ENCODE results near the gene NTRK2.
A peak's percentile ranks its signal among the peaks of the same experiment; 100 is the strongest.

Gene NTRK2

DNA sequence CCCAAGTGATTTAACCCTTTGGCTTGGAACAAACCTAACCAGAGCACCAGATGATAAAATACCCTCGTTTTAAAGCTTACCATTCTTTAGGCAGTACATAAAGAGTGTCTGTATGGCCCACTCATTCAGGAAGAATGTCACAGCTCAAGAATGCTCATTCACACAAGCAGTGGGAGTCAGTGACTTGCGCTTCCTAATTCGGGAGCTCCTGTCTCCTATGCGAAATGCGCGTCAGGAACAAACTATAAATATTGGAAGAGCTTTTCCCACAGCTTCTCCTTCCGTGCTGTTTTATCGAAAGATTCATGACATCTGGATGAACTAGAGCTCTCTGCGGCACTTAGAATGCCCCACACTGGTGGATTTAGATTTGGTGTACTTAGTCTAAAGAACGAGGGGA, 66.6 kb downstream of the NTRK2 start:
- no peak for DNase-seq (ENCODE audit: low spot score)

GRCh38 chr9:84736536-84736935, 67.0 kb downstream of the NTRK2 start:
- no peak for DNase-seq (ENCODE audit: low spot score)

DNA sequence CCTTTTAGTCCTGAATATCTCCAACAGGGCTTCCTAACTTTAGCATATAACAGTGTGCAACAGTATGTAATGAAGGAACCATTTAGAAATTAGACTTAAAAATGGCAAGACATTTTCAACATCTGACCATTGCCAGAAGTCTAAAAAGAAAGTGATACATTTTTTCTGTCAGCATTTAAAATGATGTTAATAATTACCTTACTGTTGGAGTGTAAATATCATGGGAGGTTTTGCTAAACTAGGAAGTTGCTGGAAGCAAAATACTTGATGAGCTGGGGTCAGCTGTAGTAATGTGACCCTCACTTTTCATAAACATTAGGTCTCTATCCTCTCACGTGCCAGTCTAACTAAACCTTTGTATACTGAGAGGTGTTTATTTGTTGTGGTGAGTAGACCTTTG, 68.8 kb downstream of the NTRK2 start:
- no peak for DNase-seq (ENCODE audit: low spot score)

- no peak for DNase-seq (ENCODE audit: low spot score)
These were observed 72.7 kb downstream of the NTRK2 start for GRCh38 chr9:84742261-84742660.

GRCh38 chr9:84744195-84744594, 74.7 kb downstream of the NTRK2 start:
- DNase-seq (ENCODE audit: low spot score), result no peak

DNA sequence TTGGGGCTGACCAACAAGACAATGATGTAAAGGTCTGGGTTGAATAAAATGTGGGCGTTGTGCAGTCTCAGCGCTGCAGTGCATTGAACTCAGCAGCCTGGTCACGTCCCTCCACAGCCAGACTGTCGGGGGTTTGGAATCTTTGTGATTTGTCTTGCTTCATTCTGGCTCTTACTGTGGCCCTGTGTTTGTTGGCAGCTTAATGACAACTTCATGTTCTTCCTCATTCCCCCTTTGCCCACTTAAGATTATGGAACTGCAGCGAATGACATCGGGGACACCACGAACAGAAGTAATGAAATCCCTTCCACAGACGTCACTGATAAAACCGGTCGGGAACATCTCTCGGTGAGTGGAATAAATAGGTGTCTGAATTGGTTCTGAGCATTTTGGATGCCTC, 75.2 kb downstream of the NTRK2 start:
- no peak for DNase-seq (ENCODE audit: low spot score)

- DNase-seq (ENCODE audit: low spot score), result no peak
These were observed 78.6 kb downstream of the NTRK2 start for GRCh38 chr9:84748112-84748511.

DNA sequence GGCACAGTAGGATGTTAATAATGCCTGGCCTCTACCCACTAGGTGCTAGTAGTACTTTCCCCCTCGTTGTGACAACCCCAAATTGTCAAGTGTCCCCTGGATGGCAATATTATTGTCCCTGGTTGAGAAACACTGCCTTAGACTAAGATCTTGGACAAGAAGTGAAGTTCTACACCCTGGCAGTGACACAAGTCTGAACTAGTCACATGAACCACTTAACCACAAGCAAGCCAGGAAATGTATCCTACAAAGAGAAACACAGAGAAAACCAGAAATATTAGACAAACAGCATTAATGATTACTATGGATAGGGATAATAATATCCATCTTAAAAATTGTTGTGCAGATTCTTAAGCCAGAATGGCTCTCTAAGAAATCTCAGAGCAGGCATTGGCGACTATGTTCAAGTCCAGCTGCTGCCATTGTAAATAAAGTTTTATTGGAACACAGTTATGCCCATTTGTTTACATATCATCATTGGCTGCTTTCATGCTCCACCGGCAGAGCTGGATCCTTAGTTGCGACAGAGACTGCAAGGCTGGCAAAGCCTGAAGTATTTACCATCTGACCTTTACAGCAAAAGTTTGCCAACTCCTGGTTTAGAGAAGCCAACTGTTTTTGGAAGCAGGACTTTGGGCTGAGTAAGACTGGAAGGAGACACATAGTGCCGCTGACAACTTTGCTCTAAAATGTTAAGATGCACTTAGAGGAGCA, 80.8 kb downstream of the NTRK2 start:
- no peak for DNase-seq (ENCODE audit: low spot score)

DNA sequence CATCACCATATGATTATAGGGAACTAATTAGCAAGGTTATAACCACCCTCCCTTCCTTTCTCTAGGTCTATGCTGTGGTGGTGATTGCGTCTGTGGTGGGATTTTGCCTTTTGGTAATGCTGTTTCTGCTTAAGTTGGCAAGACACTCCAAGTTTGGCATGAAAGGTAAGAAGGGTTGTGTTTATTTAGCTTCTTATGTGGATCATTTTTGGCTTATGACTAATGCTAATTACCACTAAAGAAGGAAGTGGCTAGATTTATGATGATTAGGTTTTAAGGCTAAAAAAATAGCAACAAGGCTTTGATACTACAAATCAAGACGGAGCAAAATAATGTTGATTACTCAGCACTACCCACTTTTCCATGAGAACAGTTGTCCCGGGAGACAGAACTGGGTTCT, 82.4 kb downstream of the NTRK2 start:
- peak; percentile 29 for DNase-seq (ENCODE audit: low spot score)

GRCh38 chr9:84754461-84754860, 84.9 kb downstream of the NTRK2 start:
- no peak for DNase-seq (ENCODE audit: low spot score)

- DNase-seq (ENCODE audit: low spot score), result no peak
These were observed 85.4 kb downstream of the NTRK2 start for GRCh38 chr9:84754881-84755280.

- no peak for DNase-seq (ENCODE audit: low spot score)
These were observed 85.9 kb downstream of the NTRK2 start for GRCh38 chr9:84755380-84755779.

- DNase-seq (ENCODE audit: low spot score), result no peak
These were observed 86.6 kb downstream of the NTRK2 start for GRCh38 chr9:84756171-84756570.

DNA sequence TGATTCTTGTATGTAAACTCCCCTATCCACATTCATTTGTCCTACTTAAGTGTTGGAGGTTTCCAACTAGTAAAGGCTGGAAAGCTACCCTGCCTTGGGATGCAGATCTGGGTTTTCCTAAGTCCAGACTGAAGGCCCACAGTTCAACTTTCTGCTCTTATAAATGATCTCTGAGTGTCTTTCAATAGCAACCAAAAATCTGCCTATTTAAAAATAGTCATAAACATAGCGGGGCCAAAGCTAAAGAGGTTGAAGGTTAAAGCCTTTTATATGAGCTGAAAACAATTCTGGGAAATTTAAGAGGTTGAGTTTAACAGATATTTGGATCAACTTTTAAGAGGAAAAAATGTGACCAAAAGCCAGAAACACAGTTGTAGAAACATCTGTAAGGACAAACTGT, 87.2 kb downstream of the NTRK2 start:
- DNase-seq (ENCODE audit: low spot score), result no peak

DNA sequence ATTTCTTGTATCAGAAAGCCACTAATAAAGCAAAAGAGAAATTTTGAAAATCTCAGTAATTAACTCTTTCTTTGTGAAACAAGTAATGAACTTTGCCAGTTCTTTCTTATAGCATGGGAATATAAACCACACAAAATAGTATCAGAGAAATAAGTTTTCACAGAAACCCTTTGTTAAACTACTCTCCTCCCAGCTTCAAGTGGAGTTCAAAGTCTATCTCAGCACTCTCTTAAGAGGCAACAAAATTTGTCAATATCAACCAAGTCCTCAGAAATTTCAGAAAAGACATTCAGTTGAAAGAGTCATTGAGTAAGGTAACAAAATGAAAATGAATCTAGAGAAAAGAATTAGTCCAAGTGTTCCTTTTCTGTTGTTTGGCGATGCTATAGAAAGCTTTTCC, 89.3 kb downstream of the NTRK2 start:
- DNase-seq (ENCODE audit: low spot score), result no peak

DNA sequence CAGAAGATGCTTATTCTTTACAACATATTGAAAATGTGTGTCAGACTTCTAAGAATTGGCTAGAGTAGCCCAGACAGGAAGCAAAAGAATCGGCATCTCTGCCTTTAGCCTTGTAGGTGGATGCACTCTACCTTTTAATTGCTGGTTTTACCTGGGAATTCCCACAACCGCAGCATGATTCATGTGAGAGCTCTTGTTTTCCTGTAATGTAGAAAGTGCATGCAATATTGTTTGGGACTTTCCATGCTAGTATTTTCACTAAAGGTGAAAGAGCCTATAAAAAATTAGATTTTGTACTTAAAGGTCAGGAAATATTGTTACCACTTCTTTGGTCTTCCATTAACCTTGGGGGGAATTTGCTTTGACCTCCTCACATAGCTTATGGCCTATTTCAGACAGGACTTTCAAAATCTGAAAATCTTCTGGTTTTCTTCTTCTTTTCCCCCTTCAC, 89.8 kb downstream of the NTRK2 start:
- peak; percentile 13 for DNase-seq (ENCODE audit: low spot score)

DNA sequence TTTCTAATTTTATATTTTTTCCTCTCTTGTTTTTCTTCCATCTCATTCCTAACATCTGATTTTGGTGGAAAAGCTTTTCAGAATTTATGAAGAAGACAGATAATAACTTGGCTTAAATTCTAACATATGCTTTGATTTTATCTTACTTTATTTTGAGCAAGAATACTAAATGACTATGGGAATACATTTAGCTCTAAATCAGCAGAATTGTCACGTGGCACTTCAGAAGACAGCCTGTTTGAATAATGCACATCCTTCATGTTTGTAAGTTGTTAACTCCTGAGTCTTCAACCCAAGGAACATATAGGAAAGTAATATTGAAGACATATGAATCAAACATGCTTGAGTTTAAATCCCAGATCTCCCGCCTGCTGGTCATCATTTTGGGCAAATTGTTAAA, 90.3 kb downstream of the NTRK2 start:
- DNase-seq (ENCODE audit: low spot score), result no peak

DNA sequence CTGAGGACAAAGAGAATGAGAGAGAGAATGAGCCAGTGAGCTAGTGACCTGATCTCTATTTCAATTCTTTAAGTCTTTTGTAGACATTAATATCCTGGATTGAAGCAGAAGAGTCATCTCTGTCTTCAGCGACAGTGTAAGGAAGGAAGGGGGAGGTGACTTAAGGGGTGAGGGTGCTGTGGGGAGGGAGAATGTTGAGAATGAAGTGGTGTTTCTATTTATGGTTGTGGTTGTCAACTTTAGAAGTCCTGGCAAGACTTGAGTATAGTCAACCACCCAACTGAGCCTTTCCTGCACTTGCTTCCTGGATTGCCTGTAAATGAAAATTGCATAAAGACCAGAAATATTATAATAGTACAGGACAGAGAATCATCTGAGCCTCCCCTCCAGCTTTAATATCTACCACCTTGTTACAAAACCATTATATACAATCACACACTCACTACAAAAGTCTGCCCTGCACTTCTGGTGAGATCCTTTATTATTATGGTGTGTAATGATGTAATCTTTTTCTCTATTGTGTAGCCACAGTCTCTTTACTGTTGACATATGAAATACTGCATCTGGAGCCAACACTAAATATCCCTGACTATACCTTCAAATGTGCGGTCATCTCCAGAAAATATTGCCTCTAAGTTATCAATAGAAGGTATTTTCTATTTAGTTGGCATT, 91.7 kb downstream of the NTRK2 start:
- DNase-seq (ENCODE audit: low spot score), result no peak

DNA sequence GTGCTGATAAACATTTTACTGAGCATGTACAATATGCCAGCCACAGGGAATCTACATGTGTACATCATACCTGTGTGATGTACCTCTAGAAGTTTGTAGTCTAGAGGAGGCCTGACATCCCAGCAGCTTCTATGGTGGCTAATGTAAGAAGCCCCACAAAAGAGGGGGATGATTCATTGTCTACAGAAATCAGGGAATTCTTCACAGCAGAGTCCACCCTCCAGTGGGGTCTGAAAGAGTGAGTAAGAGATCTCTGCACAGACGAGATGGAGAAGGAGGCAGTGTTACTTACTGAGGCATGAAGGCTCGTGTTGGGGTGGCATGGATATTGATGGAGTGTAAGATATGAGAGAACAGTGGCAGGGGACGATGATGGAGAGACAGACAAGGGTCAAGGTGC, 103.0 kb downstream of the NTRK2 start:
- DNase-seq (ENCODE audit: low spot score), result no peak

DNA sequence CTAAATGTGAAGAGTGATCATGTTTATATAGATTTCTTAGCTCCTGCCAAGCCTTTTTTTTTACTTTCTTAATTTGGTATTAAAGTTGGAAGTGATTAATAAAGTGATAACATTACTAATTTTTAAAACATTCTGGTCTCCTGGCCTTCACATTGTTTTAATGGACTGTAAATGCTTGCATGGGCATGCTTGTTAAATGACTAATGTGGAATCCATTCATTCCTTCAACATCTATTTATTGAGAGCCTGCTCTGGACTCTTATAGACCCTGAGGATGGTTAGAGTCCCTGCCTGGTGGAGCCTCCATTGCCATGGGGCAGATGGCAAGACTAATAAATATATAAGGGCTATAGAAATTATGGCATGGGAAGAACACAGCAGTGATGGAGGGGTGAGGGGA, 103.5 kb downstream of the NTRK2 start:
- DNase-seq (ENCODE audit: low spot score), result no peak

DNA sequence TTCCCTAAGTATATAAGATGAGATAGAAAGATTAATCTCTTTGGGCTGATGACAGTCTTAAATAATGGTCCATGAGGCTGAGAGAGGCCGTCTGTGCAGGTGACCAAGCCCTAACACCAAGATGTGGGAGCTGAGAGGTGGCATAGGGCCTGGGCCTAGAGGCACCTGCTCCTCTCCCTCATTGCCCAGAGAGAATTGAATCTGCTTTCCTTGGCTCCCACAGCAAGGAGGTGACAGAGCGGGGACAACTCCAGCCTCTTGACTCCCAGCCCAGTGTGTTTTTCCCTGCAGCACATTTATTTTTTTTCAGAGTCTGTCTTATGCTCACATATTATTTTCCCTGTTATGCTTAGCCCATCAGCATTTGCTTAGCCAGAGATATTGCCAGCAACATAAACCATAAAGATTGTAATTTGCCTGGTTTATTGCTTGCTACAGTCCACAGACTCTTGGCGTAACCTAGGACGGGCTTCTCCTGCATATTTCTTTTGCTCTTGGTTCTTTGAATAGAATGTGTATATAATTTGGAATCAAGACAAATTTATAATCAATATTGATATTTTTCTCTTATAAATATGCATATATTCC, 105.6 kb downstream of the NTRK2 start:
- DNase-seq (ENCODE audit: low spot score), result no peak

- no peak for DNase-seq (ENCODE audit: low spot score)
These were observed 109.0 kb downstream of the NTRK2 start for GRCh38 chr9:84778570-84778969.

DNA sequence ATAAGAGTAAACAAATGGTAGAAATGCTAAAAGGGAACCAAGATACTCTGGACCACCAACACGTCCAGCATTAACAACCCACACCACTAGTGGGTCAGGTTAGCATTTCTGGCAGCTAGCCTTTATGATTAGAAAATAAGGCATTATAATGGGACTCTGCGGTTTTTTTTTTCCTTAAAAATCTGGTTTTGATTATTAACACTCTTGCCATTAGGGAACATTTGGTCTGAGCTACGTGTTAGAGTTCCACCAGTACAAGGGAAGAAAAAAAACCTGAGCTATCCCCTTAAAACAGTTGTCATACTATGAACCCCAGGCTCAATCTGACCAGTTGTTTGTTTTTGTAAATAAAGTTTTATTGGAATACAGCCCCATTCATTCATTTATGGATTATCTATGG, 110.4 kb downstream of the NTRK2 start:
- no peak for DNase-seq (ENCODE audit: low spot score)

GRCh38 chr9:84780385-84780784, 110.9 kb downstream of the NTRK2 start:
- no peak for DNase-seq (ENCODE audit: low spot score)
